NCI-H128 (cell line): ENCODE measurements around the gene PRDM15.

Experiments used
- DNase-seq: peaks from one replicate; lab custom pipeline; 2025; ENCODE audit not compliant: unreplicated experiment; lab: John Stamatoyannopoulos, UW

The PRDM15 gene

GRCh38 chr21:41886328-41886727, 7.2 kb upstream of the PRDM15 start:
- no peak for DNase-seq

- no peak for DNase-seq
These were observed 6.3 kb upstream of the PRDM15 start for GRCh38 chr21:41885341-41886024.

- no peak for DNase-seq
These were observed 5.4 kb upstream of the PRDM15 start for GRCh38 chr21:41884501-41885030.

- DNase-seq: no peak
These were observed 4.4 kb upstream of the PRDM15 start for GRCh38 chr21:41883582-41883981.

- no peak for DNase-seq
These were observed 1.9 kb upstream of the PRDM15 start for GRCh38 chr21:41881051-41881450.

- DNase-seq: no peak
These were observed 1.0 kb upstream of the PRDM15 start for GRCh38 chr21:41880153-41880552.

- peak; percentile 47 for DNase-seq
These were observed 334 bp downstream of the PRDM15 start for GRCh38 chr21:41878831-41879189.

GRCh38 chr21:41877901-41878830, 978 bp downstream of the PRDM15 start:
- no peak for DNase-seq

- no peak for DNase-seq
These were observed 2.1 kb downstream of the PRDM15 start for GRCh38 chr21:41876928-41877652.

GRCh38 chr21:41876396-41876795, 2.7 kb downstream of the PRDM15 start:
- DNase-seq: no peak

GRCh38 chr21:41875086-41875485, 4.1 kb downstream of the PRDM15 start:
- DNase-seq: no peak

GRCh38 chr21:41874611-41875010, 4.5 kb downstream of the PRDM15 start:
- no peak for DNase-seq

GRCh38 chr21:41873426-41873825, 5.7 kb downstream of the PRDM15 start:
- no peak for DNase-seq

GRCh38 chr21:41873005-41873404, 6.1 kb downstream of the PRDM15 start:
- no peak for DNase-seq

GRCh38 chr21:41871293-41872030, 7.7 kb downstream of the PRDM15 start:
- no peak for DNase-seq

- no peak for DNase-seq
These were observed 9.4 kb downstream of the PRDM15 start for GRCh38 chr21:41869771-41870170.

GRCh38 chr21:41868062-41868710, 11.0 kb downstream of the PRDM15 start:
- DNase-seq: no peak

GRCh38 chr21:41867313-41867712, 11.8 kb downstream of the PRDM15 start:
- DNase-seq: no peak

- no peak for DNase-seq
These were observed 12.8 kb downstream of the PRDM15 start for GRCh38 chr21:41866274-41866809.
